GM12878 (cell line): ENCODE measurements around the gene EXOC3L4. TPM values are rescaled to one million over a fixed set of nuclear protein-coding genes. Genes with fewer than 3 reads are reported as not detected.
"Not testable (repeated sequence)": the region's sequence is repeated elsewhere in the genome, so short reads cannot be mapped to it uniquely, and the experiment has no call there.

Source experiments
- ATAC-seq: fragments of 200-7000 bp; cut with Tn5 transposase; 3 replicates; pipeline ENCODE4 v1.9.1; 2020; ENCODE audit warnings: mild to moderate bottlenecking, moderate library complexity
- BruUV-seq: library from RNA; stranded (reverse); fragments of 400-500 nt; replicated peaks from 2 replicates; lab custom pipeline; 2021; lab: Mats Ljungman, UMichigan
- CTCF ChIA-PET: fragments of 300-600 bp; sonication (Branson Sonifier 250); formaldehyde crosslinking; extraction: SDS; loops from one replicate; lab custom pipeline; 2021; ENCODE audit warnings: inconsistent platforms; lab: Yijun Ruan, JAX
- POLR2A ChIA-PET: fragments of 350-600 bp; formaldehyde crosslinking; extraction: SDS; loops from one replicate; lab custom pipeline; 2021; ENCODE audit warnings: inconsistent platforms; lab: Charles Lee
- RAD21 ChIA-PET: fragments of 300-600 bp; sonication (Branson Sonifier 250); formaldehyde crosslinking; loops from one replicate; lab custom pipeline; 2023; ENCODE audit warnings: antibody characterized with exemption; ENCODE audit not compliant: unreplicated experiment; lab: Charles Lee
- SMC1A ChIA-PET: fragments of 300-600 bp; sonication (Branson Sonifier 250); formaldehyde crosslinking; loops from one replicate; lab custom pipeline; 2023; ENCODE audit not compliant: unreplicated experiment, uncharacterized antibody; lab: Charles Lee
- DNase-seq: peaks from one replicate; pipeline ENCODE4 v3.0.0-alpha.2; 2011; ENCODE audit warnings: low read depth, low spot score
- FAIRE-seq: peaks from 3 replicates; lab custom pipeline; 2011; peaks lifted over from hg19 to GRCh38; lab: Jason Lieb, UNC
- H2AFZ ChIP-seq: 2 replicates; pipeline ENCODE4 v1.6.0; 2011; ENCODE audit warnings: low read depth, low read length, control low read depth; ENCODE audit not compliant: control insufficient read depth
- H3K27ac ChIP-seq: 2 replicates; pipeline ENCODE4 v1.5.1; 2011; ENCODE audit warnings: control low read depth; ENCODE audit not compliant: control insufficient read depth, insufficient read depth
- H3K27me3 ChIP-seq, 2 experiments: replicated peaks in 1 of 2; 2 replicates each; pipeline versions ENCODE4 v1.6.0 to v1.6.1; 2011; ENCODE audit warnings: low read length in 1 of 2; ENCODE audit not compliant: control insufficient read depth in 2 of 2, insufficient read depth in 2 of 2
- H3K36me3 ChIP-seq, 2 experiments: 2 replicates each; pipeline ENCODE4 v1.5.1; 2011; ENCODE audit warnings: low read length in 1 of 2; ENCODE audit not compliant: control insufficient read depth in 2 of 2, insufficient read depth in 2 of 2
- H3K4me1 ChIP-seq: 2 replicates; pipeline ENCODE4 v1.6.1; 2011; ENCODE audit warnings: mild to moderate bottlenecking, low read length, moderate library complexity, mixed read lengths; ENCODE audit not compliant: control insufficient read depth, insufficient read depth
- H3K4me2 ChIP-seq: 2 replicates; pipeline ENCODE4 v1.6.0; 2011; ENCODE audit warnings: control low read depth; ENCODE audit not compliant: control insufficient read depth, insufficient read depth
- H3K4me3 ChIP-seq: fragments of 200-600 bp; sonication (generic); 2 replicates; pipeline ENCODE4 v1.5.1; 2016
- H3K79me2 ChIP-seq: 2 replicates; pipeline ENCODE4 v1.6.0; 2011; ENCODE audit warnings: low read length; ENCODE audit not compliant: control insufficient read depth, insufficient read depth
- H3K9ac ChIP-seq: 2 replicates; pipeline ENCODE4 v1.8.0; 2011; ENCODE audit warnings: low read length, control low read depth, mixed read lengths; ENCODE audit not compliant: control insufficient read depth, insufficient read depth
- H3K9me3 ChIP-seq: replicated peaks from 3 replicates; pipeline ENCODE4 v1.5.1; 2011; ENCODE audit warnings: mild to moderate bottlenecking, low read length; ENCODE audit not compliant: control insufficient read depth, insufficient read depth
- H4K20me1 ChIP-seq: 2 replicates; pipeline ENCODE4 v1.6.0; 2011; ENCODE audit not compliant: control insufficient read depth, insufficient read depth
- CBFB ChIP-seq: IDR thresholded peaks from 2 replicates; pipeline ENCODE4 v1.6.1; 2016; ENCODE audit warnings: antibody characterized with exemption, low read depth
- WGBS: methylation state at CpG from one replicate; pipeline ENCODE4 v1.1.6; 2016; ENCODE audit warnings: low lambda C conversion rate; ENCODE audit not compliant: insufficient replicate concordance, insufficient coverage; ENCODE audit errors: missing lambda C conversion rate; 5-methylcytosine and 5-hydroxymethylcytosine counted together
- in situ Hi-C: fragments of 300-500 bp; cut with MboI; formaldehyde crosslinking; loops from 9 replicates; pipeline ENCODE4 v1.14.3; 2018; ENCODE audit warnings: mixed read lengths
- intact Hi-C: fragments of 100-400 bp; cut with micrococcal nuclease; formaldehyde crosslinking; loops from one replicate; pipeline ENCODE4 v1.14.2; 2022; ENCODE audit not compliant: unreplicated experiment
- polyA plus RNA-seq, 11 experiments: library from polyadenylated mRNA; depleted of rRNA in 4 of 11; unstranded in 6 of 11; stranded (reverse) in 5 of 11; fragments of >200 nt; fragmentation: Nextera tagmentation in 4 of 11; fragmentation: Illumina TruSeq in 1 of 11; extraction: Ambion mirVana in 4 of 11; extraction: Trizol in 1 of 11; gene quantifications; 1 replicate in 1 of 11; 2 replicates in 10 of 11; pipeline versions ENCODE4 v1.2.1 to v1.2.3, GENCODE V29; 2011 to 2016; ENCODE audit warnings: inconsistent platforms in 2 of 11, missing spikeins in 2 of 11, low read depth in 1 of 11
- total RNA-seq, 4 experiments: library from RNA; depleted of rRNA in 3 of 4; stranded (reverse); fragments of >200 nt in 3 of 4; fragmentation: Illumina TruSeq in 1 of 4; extraction: Trizol in 1 of 4; gene quantifications; 2 replicates each; pipeline versions ENCODE4 v1.2.1 to v1.2.3, GENCODE V29; 2013 to 2021

EXOC3L4 gene
- total and polyA plus RNA-seq, 10 of the 15 experiments (the other 5 are each of a cell fraction or from before 2014, with no cell fraction given), result not detected

- CTCF ChIA-PET, result interaction anchor here (0.5 kb wide), 1 partner anchor 170 kb away, joined by 3 read pairs; no protein-coding TSS in a partner anchor
- H3K27me3 ChIP-seq, H3K36me3 ChIP-seq, SMC1A ChIA-PET, ATAC-seq, H3K9me3 ChIP-seq, in situ Hi-C loops, H4K20me1 ChIP-seq, H3K4me3 ChIP-seq, FAIRE-seq, H3K27ac ChIP-seq, H2AFZ ChIP-seq, BruUV-seq, H3K4me1 ChIP-seq, H3K79me2 ChIP-seq, DNase-seq, H3K4me2 ChIP-seq, POLR2A ChIA-PET, intact Hi-C loops, H3K9ac ChIP-seq: not testable (repeated sequence)
- RAD21 ChIA-PET, result interaction anchor here (0.6 kb wide), 1 partner anchor 122 kb away, joined by 4 read pairs; no protein-coding TSS in a partner anchor
- 32% methylated on average over 10 of the region's 12 CpGs for WGBS
Measured at GRCh38 chr14:103155416-103155815, 60.9 kb downstream of the EXOC3L4 start.

- POLR2A ChIA-PET, result no interaction called here
- H3K27me3 ChIP-seq, result no peaks in the 10 kb centered on the region; a peak in 1 of 4 replicates
- H3K79me2 ChIP-seq, result no peaks in the 10 kb centered on the region
- CTCF ChIA-PET, result interaction anchor here (0.5 kb wide), 1 partner anchor 170 kb away, joined by 3 read pairs; no protein-coding TSS in a partner anchor
- DNase-seq, result no peak
- SMC1A ChIA-PET, result no interaction called here
- H3K4me1 ChIP-seq, result no peaks in the 10 kb centered on the region; the same call in 1 of the 2 replicates
- RAD21 ChIA-PET, result interaction anchor here (0.6 kb wide), 1 partner anchor 121 kb away, joined by 4 read pairs; no protein-coding TSS in a partner anchor
- no peak overlapping the region for H2AFZ ChIP-seq
- H3K4me2 ChIP-seq, result no peak overlapping the region
- no peaks in the 10 kb centered on the region for H3K9me3 ChIP-seq
- ATAC-seq, result no peak
- no peak overlapping the region for H3K4me3 ChIP-seq
- no peak overlapping the region for H3K9ac ChIP-seq
- in situ Hi-C loops (no loop called here), intact Hi-C loops (no loop called here)
- H4K20me1 ChIP-seq, result no peaks in the 10 kb centered on the region
- no peak for TF ChIP-seq CBFB
- TF ChIP-seq, all 136 proteins: peak for 0
- Histone ChIP-seq H3K27ac (no peak overlapping the region), H3K36me3 (no peaks in the 10 kb centered on the region)
- FAIRE-seq, result no peak
- no TSS peak for BruUV-seq
- WGBS, result 51% methylated on average over 9 of the region's 9 CpGs
Measured at GRCh38 chr14:103155826-103156394, 61.4 kb downstream of the EXOC3L4 start.
